ENCODE results near the gene SLIT3.

GRCh38 chr5:169298193-169298592 lies 2.7 kb downstream of the SLIT3 start:
- TF ChIP-seq GATA2 (IDR thresholded peaks at IDR 0.05; ENCODE audit: low read depth, low read length) (no peak), GATA3 (IDR thresholded peaks at IDR 0.05; ENCODE audit: low read depth, low read length) (no peak)

All from SH-SY5Y (cell line).